Choroid plexus epithelial cell (primary cell): Measurements from ENCODE around the gene GOLGA6B.

ENCODE experiments used
- DNase-seq: peaks from one replicate; pipeline ENCODE4 v3.0.0-alpha.2; 2010; ENCODE audit warnings: low read depth
- H3K4me3 ChIP-seq: 2 replicates; pipeline ENCODE4 v1.5.1; 2011; ENCODE audit warnings: low read depth, mild to moderate bottlenecking, control low read depth, low read length, moderate library complexity
- CTCF ChIP-seq: conservative IDR thresholded peaks from 2 replicates; pipeline ENCODE4 v1.5.1; 2011; ENCODE audit warnings: low read depth, mild to moderate bottlenecking, control low read depth, inconsistent platforms, low read length, moderate library complexity

Gene GOLGA6B

DNA sequence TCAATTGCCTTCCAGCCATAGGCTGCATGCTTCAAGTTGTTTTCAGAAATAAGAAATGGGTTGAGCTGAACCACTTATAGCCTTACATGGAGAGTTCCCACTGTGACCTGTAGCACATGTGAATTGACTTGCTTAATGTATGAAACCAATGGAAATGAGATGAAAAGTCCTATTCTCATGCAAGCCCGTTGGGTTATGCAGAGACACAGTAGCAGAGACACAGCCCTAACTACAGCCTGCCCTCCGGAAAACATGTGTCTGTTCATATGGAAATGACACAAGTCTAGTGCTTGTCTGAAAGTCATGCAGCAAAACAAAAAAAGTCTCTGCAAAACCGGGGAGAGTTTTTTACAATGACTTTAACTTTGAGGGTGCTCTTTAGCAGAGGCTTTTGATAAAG lies 17.0 kb downstream of the GOLGA6B start:
- H3K4me3 ChIP-seq = no peak overlapping the region
- DNase-seq = no peak
- TF ChIP-seq CTCF = no peak

DNA sequence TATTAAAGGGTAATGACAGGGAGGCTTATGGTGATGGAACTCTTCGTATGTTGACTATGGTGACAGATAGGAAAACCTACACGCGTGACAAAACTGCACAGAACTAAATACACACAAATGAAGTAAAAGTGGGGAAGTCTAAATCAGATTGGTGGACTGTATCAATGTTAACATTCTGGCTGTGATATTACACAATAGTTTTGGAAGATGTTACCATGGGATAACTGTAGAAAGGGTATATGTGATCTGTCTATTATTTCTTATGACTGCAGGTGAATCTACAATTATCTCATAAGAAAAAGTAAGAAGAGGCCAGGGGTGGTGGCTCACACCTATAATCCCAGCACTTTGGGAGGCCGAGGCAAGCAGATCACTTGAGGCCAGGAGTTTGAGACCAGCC lies 22.3 kb downstream of the GOLGA6B start:
- TF ChIP-seq CTCF = no peak
- DNase-seq = no peak
- no peak overlapping the region for H3K4me3 ChIP-seq

DNA sequence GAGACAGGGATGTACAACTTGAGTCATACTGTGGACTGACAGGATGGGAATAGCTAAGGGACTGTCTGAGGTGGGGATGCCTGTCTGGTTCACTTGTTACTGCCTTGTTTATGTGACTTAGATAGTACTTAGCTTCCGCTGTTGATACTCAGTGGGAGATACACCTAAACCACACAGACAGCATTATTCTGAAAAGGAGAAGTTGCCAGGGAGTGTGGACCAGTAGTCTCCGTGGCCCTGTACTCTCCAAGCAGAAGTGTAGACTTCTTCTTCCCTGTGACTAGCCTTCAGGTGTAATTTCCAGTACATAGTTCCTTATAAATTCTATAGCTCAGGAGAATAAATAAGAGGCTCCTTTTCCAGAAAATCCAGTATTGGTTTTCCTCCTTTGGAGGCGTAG lies 26.4 kb downstream of the GOLGA6B start:
- no peak overlapping the region for H3K4me3 ChIP-seq
- TF ChIP-seq CTCF = no peak
- no peak for DNase-seq

GRCh38 chr15:72682772-72683171 lies 28.3 kb downstream of the GOLGA6B start:
- TF ChIP-seq CTCF = no peak
- no peak for DNase-seq

GRCh38 chr15:72685301-72685924 lies 30.9 kb downstream of the GOLGA6B start:
- H3K4me3 ChIP-seq = peak overlapping the region; percentile 78
- DNase-seq = no peak
- TF ChIP-seq CTCF = peak; percentile 8

More at GRCh38 chr15:72682772-72683171, 28.3 kb downstream of the GOLGA6B start:
- no peak overlapping the region for H3K4me3 ChIP-seq

DNA sequence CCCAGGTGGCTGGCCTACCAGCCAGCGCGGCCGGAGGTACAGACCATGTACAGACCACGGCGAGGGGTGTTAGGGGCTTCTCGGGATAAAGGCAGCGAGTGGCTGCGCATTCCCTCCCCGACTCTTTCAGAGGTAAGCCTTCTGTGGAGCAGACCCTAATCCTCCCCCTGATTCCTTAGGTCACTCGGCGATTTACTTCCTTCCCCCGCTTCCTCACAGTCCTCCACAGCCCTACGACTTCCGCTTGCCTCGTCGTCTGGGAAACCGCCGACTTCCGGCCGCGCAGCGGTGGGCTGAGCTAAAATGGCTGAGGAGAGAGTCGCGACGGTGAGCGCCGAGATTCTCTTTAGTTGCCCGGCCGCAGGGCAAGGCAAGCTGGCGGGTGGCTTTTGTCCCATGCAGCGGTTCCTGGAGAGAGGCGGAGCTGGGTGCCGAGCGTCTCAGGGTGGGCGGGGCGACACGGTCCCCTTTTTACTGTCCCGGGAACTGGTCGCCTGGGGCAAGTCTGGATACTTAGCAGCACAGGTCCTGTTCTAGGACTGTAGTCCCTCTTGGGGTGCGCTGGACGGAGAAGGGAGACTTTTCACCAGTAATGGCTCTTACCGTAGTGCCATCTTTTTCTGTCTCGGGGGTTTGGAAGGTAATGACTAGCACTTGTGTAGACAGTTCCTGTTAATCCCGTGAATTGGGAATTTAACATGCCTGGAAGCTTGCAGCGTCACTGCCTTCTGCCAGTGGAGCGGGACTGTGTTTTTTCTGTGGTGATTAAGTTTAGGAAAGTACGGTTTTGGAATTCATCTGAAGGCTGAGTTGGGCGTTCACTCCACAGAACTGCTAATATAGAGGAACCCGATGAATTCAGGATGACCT lies 31.7 kb downstream of the GOLGA6B start, which contains the start of the genes BBS4 and HIGD2B:
Gene BBS4, plus strand, starts transcription at position 283 of the 870 bp plus-strand sequence. Its CDS starts 21 bp downstream, at position 304.
Gene HIGD2B, minus strand, starts transcription at position 258 of the 870 bp plus-strand sequence. CDS start 9,808 bp downstream, outside the sequence.
- DNase-seq = peak; percentile 85
- peak within 1 kb of the TSS; percentile 78 for H3K4me3 ChIP-seq
- TF ChIP-seq CTCF = peak; percentile 1
